ENCODE measurements around the gene CWC15. TPM values are rescaled to one million over a fixed set of nuclear protein-coding genes. Genes with fewer than 3 reads are reported as not detected.

Gene CWC15
- total and polyA plus RNA-seq, 10 of the 15 experiments (the other 5 are each of a cell fraction or from before 2014, with no cell fraction given) = 43.3 to 142 (median 75.1) TPM

DNA sequence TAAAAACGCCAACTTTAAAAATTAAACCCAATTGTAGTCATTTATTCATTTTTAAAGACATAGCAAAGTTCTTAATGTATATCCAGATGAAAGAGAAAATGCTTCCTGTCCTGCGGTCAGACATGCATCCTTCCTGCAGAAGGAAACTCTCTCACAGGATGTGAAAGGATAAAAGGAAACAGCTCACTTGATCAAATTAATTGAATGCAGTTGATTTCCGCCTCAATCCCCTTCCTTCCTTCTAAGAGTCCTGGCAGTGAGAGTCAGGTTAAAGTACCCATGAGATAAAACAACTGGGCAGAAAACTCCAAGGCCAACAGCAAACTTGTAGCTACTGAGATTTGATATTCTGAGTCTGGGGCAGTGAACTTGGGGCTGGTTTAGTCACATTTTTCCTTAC is 38.5 kb downstream of the CWC15 start:
- no peak overlapping the region for H3K27ac ChIP-seq (ENCODE audit: control insufficient read depth, insufficient read depth)
- intact Hi-C loops (cut with micrococcal nuclease; ENCODE audit: unreplicated experiment) (no loop called here), in situ Hi-C loops (cut with MboI) (no loop called here)
- FAIRE-seq = no peak
- no peak overlapping the region for H3K4me2 ChIP-seq (ENCODE audit: control insufficient read depth, insufficient read depth)
- no peaks in the 10 kb centered on the region for H3K4me1 ChIP-seq (ENCODE audit: control insufficient read depth, insufficient read depth, low read length)
- no peak overlapping the region for H3K4me3 ChIP-seq
- H4K20me1 ChIP-seq (ENCODE audit: control insufficient read depth, insufficient read depth) = no peaks in the 10 kb centered on the region
- RAD21 ChIA-PET (ENCODE audit: unreplicated experiment) = no interaction called here
- H3K27me3 ChIP-seq (replicated peaks in 1 of 2; ENCODE audit: control insufficient read depth in 2 of 2, insufficient read depth in 2 of 2, low read length in 1 of 2) = no peaks in the 10 kb centered on the region
- no peaks in the 10 kb centered on the region for H3K79me2 ChIP-seq (ENCODE audit: control insufficient read depth, insufficient read depth, low read length)
- SMC1A ChIA-PET (ENCODE audit: uncharacterized antibody, unreplicated experiment) = no interaction called here
- H3K9me3 ChIP-seq (replicated peaks; ENCODE audit: control insufficient read depth, insufficient read depth, low read length) = no peaks in the 10 kb centered on the region
- CTCF ChIA-PET = interaction anchor here (2.0 kb wide), 1 partner anchor 37 kb away, joined by 5 read pairs; no protein-coding TSS in a partner anchor
- BruUV-seq (replicated peaks) = no TSS peak
- H3K9ac ChIP-seq (ENCODE audit: control insufficient read depth, insufficient read depth, low read length) = no peak overlapping the region
- no peaks in the 10 kb centered on the region for H3K36me3 ChIP-seq (ENCODE audit: control insufficient read depth in 2 of 2, insufficient read depth in 2 of 2, low read length in 1 of 2)
- DNase-seq (ENCODE audit: low read depth, low spot score) = no peak
- POLR2A ChIA-PET = no interaction called here
- TF ChIP-seq, protein P1, sequence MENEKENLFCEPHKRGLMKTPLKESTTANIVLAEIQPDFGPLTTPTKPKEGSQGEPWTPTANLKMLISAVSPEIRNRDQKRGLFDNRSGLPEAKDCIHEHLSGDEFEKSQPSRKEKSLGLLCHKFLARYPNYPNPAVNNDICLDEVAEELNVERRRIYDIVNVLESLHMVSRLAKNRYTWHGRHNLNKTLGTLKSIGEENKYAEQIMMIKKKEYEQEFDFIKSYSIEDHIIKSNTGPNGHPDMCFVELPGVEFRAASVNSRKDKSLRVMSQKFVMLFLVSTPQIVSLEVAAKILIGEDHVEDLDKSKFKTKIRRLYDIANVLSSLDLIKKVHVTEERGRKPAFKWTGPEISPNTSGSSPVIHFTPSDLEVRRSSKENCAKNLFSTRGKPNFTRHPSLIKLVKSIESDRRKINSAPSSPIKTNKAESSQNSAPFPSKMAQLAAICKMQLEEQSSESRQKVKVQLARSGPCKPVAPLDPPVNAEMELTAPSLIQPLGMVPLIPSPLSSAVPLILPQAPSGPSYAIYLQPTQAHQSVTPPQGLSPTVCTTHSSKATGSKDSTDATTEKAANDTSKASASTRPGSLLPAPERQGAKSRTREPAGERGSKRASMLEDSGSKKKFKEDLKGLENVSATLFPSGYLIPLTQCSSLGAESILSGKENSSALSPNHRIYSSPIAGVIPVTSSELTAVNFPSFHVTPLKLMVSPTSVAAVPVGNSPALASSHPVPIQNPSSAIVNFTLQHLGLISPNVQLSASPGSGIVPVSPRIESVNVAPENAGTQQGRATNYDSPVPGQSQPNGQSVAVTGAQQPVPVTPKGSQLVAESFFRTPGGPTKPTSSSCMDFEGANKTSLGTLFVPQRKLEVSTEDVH (IDR thresholded peaks at IDR 0.05; ENCODE audit: low read depth, partially characterized antibody) = no peak
- TF ChIP-seq SMC3 (IDR thresholded peaks at IDR 0.05; ENCODE audit: borderline replicate concordance, low read length) (no peak), NRF1 (conservative IDR thresholded peaks at IDR 0.05; ENCODE audit: low read depth, low read length) (no peak), HDAC6 (IDR thresholded peaks at IDR 0.05; ENCODE audit: unreplicated experiment) (no peak), ZNF384 (IDR thresholded peaks at IDR 0.05; ENCODE audit: borderline replicate concordance, low read depth, low read length) (no peak)
- TF ChIP-seq, protein P2, sequence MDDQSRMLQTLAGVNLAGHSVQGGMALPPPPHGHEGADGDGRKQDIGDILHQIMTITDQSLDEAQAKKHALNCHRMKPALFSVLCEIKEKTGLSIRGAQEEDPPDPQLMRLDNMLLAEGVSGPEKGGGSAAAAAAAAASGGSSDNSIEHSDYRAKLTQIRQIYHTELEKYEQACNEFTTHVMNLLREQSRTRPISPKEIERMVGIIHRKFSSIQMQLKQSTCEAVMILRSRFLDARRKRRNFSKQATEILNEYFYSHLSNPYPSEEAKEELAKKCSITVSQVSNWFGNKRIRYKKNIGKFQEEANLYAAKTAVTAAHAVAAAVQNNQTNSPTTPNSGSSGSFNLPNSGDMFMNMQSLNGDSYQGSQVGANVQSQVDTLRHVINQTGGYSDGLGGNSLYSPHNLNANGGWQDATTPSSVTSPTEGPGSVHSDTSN (IDR thresholded peaks at IDR 0.05; ENCODE audit: insufficient replicate concordance, low read depth, low read length) = no peak
- WGBS (ENCODE audit: insufficient coverage, insufficient replicate concordance, low lambda C conversion rate, missing lambda C conversion rate) = 14% methylated on average over 3 of the region's 3 CpGs
- ATAC-seq = no peak
- H2AFZ ChIP-seq (ENCODE audit: control insufficient read depth, low read depth, low read length) = no peak overlapping the region
